ENCODE measurements around the gene SSBP2.

DNA sequence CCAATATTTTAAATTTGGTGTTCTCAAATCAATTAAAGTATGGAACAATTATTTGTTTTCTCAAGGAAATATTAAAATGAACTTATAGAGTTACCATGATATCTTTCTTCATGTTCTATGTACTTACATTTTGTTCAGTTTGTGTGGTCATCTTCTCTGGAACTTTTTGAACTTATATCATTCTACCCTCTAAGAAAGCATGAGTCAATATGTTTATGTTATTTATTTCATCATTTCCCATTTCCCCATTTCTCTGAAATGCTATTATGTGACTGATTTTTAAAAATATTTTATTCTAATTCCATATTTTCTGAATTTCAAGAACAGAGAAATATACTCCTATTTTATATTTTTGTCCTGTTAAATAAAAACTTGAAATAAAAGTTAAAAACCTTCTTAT is 233.4 kb downstream of the SSBP2 start:
- TF ChIP-seq, protein P1, sequence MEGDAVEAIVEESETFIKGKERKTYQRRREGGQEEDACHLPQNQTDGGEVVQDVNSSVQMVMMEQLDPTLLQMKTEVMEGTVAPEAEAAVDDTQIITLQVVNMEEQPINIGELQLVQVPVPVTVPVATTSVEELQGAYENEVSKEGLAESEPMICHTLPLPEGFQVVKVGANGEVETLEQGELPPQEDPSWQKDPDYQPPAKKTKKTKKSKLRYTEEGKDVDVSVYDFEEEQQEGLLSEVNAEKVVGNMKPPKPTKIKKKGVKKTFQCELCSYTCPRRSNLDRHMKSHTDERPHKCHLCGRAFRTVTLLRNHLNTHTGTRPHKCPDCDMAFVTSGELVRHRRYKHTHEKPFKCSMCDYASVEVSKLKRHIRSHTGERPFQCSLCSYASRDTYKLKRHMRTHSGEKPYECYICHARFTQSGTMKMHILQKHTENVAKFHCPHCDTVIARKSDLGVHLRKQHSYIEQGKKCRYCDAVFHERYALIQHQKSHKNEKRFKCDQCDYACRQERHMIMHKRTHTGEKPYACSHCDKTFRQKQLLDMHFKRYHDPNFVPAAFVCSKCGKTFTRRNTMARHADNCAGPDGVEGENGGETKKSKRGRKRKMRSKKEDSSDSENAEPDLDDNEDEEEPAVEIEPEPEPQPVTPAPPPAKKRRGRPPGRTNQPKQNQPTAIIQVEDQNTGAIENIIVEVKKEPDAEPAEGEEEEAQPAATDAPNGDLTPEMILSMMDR (conservative IDR thresholded peaks at IDR 0.05 in 1 of 2, IDR thresholded peaks at IDR 0.05 in 1 of 2; ENCODE audit: low read depth in 1 of 2, low read length in 2 of 2), result no peak
- no peak for TF ChIP-seq EZH2 (IDR thresholded peaks at IDR 0.05; ENCODE audit: low read length, missing control alignments)
